SJSA1 (cell line): ENCODE data around the gene PPFIBP1. TPM values are rescaled to one million over a fixed set of nuclear protein-coding genes. Genes with fewer than 3 reads are reported as not detected.

Source experiments
- DNase-seq, 2 experiments: peaks; one replicate each; pipeline ENCODE4 v3.0.0-alpha.2; 2015 to 2020; ENCODE audit warnings: low spot score in 2 of 2, low read depth in 1 of 2
- H3K27ac ChIP-seq: fragments of 250-450 bp; sonication (Bioruptor Pico); 2 replicates; pipeline ENCODE4 v1.5.1; 2020; ENCODE audit warnings: mild to moderate bottlenecking, moderate library complexity
- H3K27me3 ChIP-seq: fragments of 250-450 bp; sonication (Bioruptor Pico); replicated peaks from 2 replicates; pipeline ENCODE4 v1.5.1; 2020; ENCODE audit warnings: mild to moderate bottlenecking, moderate library complexity
- H3K36me3 ChIP-seq: fragments of 250-450 bp; sonication (Bioruptor Pico); 2 replicates; pipeline ENCODE4 v1.5.1; 2020; ENCODE audit warnings: mild to moderate bottlenecking
- H3K4me1 ChIP-seq: fragments of 250-450 bp; sonication (Bioruptor Pico); replicated peaks from 2 replicates; pipeline ENCODE4 v1.6.1; 2021; ENCODE audit warnings: mild to moderate bottlenecking
- H3K4me3 ChIP-seq: fragments of 250-450 bp; sonication (Bioruptor Pico); 2 replicates; pipeline ENCODE4 v1.5.1; 2020; ENCODE audit warnings: mild to moderate bottlenecking
- H3K9me3 ChIP-seq: fragments of 250-450 bp; sonication (Bioruptor Pico); replicated peaks from 2 replicates; pipeline ENCODE4 v1.5.1; 2020; ENCODE audit warnings: mild to moderate bottlenecking
- total RNA-seq: library from RNA; depleted of rRNA; stranded (reverse); fragments of >200 nt; shearing (Covaris generic); gene quantifications from 2 replicates; pipeline ENCODE4 v1.2.3, GENCODE V29; 2014

Gene PPFIBP1
- total RNA-seq, 1 experiment from 2014 or later: 52.9 TPM

- Histone ChIP-seq H3K27me3 (no peaks in the 10 kb centered on the region), H3K36me3 (peaks cover 47% of the 10 kb centered on the region), H3K4me3 (no peak overlapping the region), H3K4me1 (0 out of 2 replicates have a peak, but pooled peaks cover 4% of the 10 kb centered on the region), H3K27ac (no peak overlapping the region), H3K9me3 (no peaks in the 10 kb centered on the region)
- no peak for DNase-seq
These were observed 156.6 kb downstream of the PPFIBP1 start for GRCh38 chr12:27680619-27681018.

- H3K9me3 ChIP-seq: no peaks in the 10 kb centered on the region
- no peak overlapping the region for H3K27ac ChIP-seq
- no peak overlapping the region for H3K4me3 ChIP-seq
- no peak for DNase-seq
- H3K4me1 ChIP-seq: 0 out of 2 replicates have a peak, but pooled peaks cover 4% of the 10 kb centered on the region
- H3K36me3 ChIP-seq: peaks cover 50% of the 10 kb centered on the region
- H3K27me3 ChIP-seq: no peaks in the 10 kb centered on the region
These were observed 158.5 kb downstream of the PPFIBP1 start for GRCh38 chr12:27682534-27682933.

- no peaks in the 10 kb centered on the region for H3K9me3 ChIP-seq
- H3K27me3 ChIP-seq: no peaks in the 10 kb centered on the region
- H3K27ac ChIP-seq: no peak overlapping the region
- H3K36me3 ChIP-seq: peaks cover 57% of the 10 kb centered on the region
- 0 out of 2 replicates have a peak, but pooled peaks cover 4% of the 10 kb centered on the region for H3K4me1 ChIP-seq
- H3K4me3 ChIP-seq: no peak overlapping the region
- DNase-seq: no peak
These were observed 161.3 kb downstream of the PPFIBP1 start for GRCh38 chr12:27685274-27685673.

- Histone ChIP-seq H3K36me3 (peaks cover 53% of the 10 kb centered on the region), H3K4me1 (0 out of 2 replicates have a peak, but pooled peaks cover 4% of the 10 kb centered on the region), H3K27me3 (no peaks in the 10 kb centered on the region), H3K4me3 (no peak overlapping the region), H3K9me3 (no peaks in the 10 kb centered on the region), H3K27ac (no peak overlapping the region)
- no peak for DNase-seq
These were observed 162.1 kb downstream of the PPFIBP1 start for GRCh38 chr12:27686147-27686546.

- H3K27ac ChIP-seq: no peak overlapping the region
- peaks cover 50% of the 10 kb centered on the region for H3K36me3 ChIP-seq
- H3K4me1 ChIP-seq: no peaks in the 10 kb centered on the region
- H3K4me3 ChIP-seq: no peak overlapping the region
- DNase-seq: no peak
- H3K27me3 ChIP-seq: no peaks in the 10 kb centered on the region
- no peaks in the 10 kb centered on the region for H3K9me3 ChIP-seq
These were observed 164.7 kb downstream of the PPFIBP1 start for GRCh38 chr12:27688671-27689070.

GRCh38 chr12:27689558-27690180, 165.7 kb downstream of the PPFIBP1 start:
- Histone ChIP-seq H3K27me3 (no peaks in the 10 kb centered on the region), H3K36me3 (peaks cover 55% of the 10 kb centered on the region)

GRCh38 chr12:27693403-27693802, 169.4 kb downstream of the PPFIBP1 start:
- no peak overlapping the region for H3K27ac ChIP-seq
- H3K4me1 ChIP-seq: peaks cover 11% of the 10 kb centered on the region
- no peak overlapping the region for H3K4me3 ChIP-seq
- H3K36me3 ChIP-seq: peaks cover 41% of the 10 kb centered on the region
- no peaks in the 10 kb centered on the region for H3K27me3 ChIP-seq
- no peak for DNase-seq
- H3K9me3 ChIP-seq: no peaks in the 10 kb centered on the region

More at GRCh38 chr12:27689558-27690180, 165.7 kb downstream of the PPFIBP1 start:
- Histone ChIP-seq H3K9me3 (no peaks in the 10 kb centered on the region), H3K27ac (no peak overlapping the region), H3K4me3 (no peak overlapping the region), H3K4me1 (no peaks in the 10 kb centered on the region)
- DNase-seq: no peak

- DNase-seq: peak in 1 of 2 experiments; percentile 37
- peaks cover 30% of the 10 kb centered on the region for H3K36me3 ChIP-seq
- H3K9me3 ChIP-seq: no peaks in the 10 kb centered on the region
- H3K4me3 ChIP-seq: no peak overlapping the region
- H3K4me1 ChIP-seq: peaks cover 11% of the 10 kb centered on the region
- H3K27me3 ChIP-seq: no peaks in the 10 kb centered on the region
- H3K27ac ChIP-seq: peak overlapping the region; percentile 70
These were observed 171.7 kb downstream of the PPFIBP1 start for GRCh38 chr12:27695556-27696292.

GRCh38 chr12:27696293-27696652, 172.3 kb downstream of the PPFIBP1 start, which contains the start of gene REP15:
REP15 (plus strand) TSS chr12:27696447; CDS start chr12:27696563, 116 bp downstream.
- H3K4me3 ChIP-seq: no peak within 1 kb of the TSS
- DNase-seq: no peak
- H3K27ac ChIP-seq: peak within 1 kb of the TSS; percentile 70
- H3K36me3 ChIP-seq: peaks cover 27% of the 10 kb centered on the region
- H3K27me3 ChIP-seq: no peaks in the 10 kb centered on the region
- H3K9me3 ChIP-seq: no peaks in the 10 kb centered on the region
- peaks cover 11% of the 10 kb centered on the region for H3K4me1 ChIP-seq

GRCh38 chr12:27696864-27697564, 173.0 kb downstream of the PPFIBP1 start:
- no peaks in the 10 kb centered on the region for H3K9me3 ChIP-seq
- H3K36me3 ChIP-seq: peaks cover 20% of the 10 kb centered on the region
- H3K27me3 ChIP-seq: no peaks in the 10 kb centered on the region
- no peak overlapping the region for H3K27ac ChIP-seq
- H3K4me1 ChIP-seq: peaks cover 11% of the 10 kb centered on the region
- DNase-seq: no peak
- no peak overlapping the region for H3K4me3 ChIP-seq

GRCh38 chr12:27703720-27704452, 179.9 kb downstream of the PPFIBP1 start:
- Histone ChIP-seq H3K4me3 (no peak overlapping the region), H3K9me3 (no peaks in the 10 kb centered on the region), H3K27me3 (no peaks in the 10 kb centered on the region), H3K27ac (no peak overlapping the region), H3K36me3 (no peaks in the 10 kb centered on the region), H3K4me1 (peaks cover 10% of the 10 kb centered on the region)
- peak; percentile 64 to 74 for DNase-seq

- no peak overlapping the region for H3K27ac ChIP-seq
- no peak overlapping the region for H3K4me3 ChIP-seq
- H3K36me3 ChIP-seq: no peaks in the 10 kb centered on the region
- DNase-seq: no peak
- no peaks in the 10 kb centered on the region for H3K9me3 ChIP-seq
- H3K27me3 ChIP-seq: no peaks in the 10 kb centered on the region
- H3K4me1 ChIP-seq: peaks cover 10% of the 10 kb centered on the region
These were observed 181.3 kb downstream of the PPFIBP1 start for GRCh38 chr12:27705263-27705662.

GRCh38 chr12:27707216-27707615, 183.2 kb downstream of the PPFIBP1 start:
- DNase-seq: no peak
- Histone ChIP-seq H3K36me3 (peaks cover 3% of the 10 kb centered on the region; the same call in 1 of the 2 replicates), H3K27me3 (no peaks in the 10 kb centered on the region), H3K4me3 (no peak overlapping the region), H3K27ac (no peak overlapping the region), H3K9me3 (no peaks in the 10 kb centered on the region), H3K4me1 (peaks cover 14% of the 10 kb centered on the region)
